DOHH2 (cell line): Measurements from ENCODE around the gene ITGB8.
"Not testable (repeated sequence)": the region's sequence is repeated elsewhere in the genome, so short reads cannot be mapped to it uniquely, and the experiment has no call there.

Experiments
- H3F3A ChIP-seq: fragments of 200-600 bp; sonication (generic), shearing (Covaris generic); 2 replicates; pipeline ENCODE4 v1.6.0; 2016; ENCODE audit warnings: antibody characterized with exemption, mild to moderate bottlenecking; ENCODE audit not compliant: control insufficient read depth, insufficient read depth
- H3K27ac ChIP-seq: fragments of 200-600 bp; sonication (generic); 2 replicates; pipeline ENCODE4 v1.5.1; 2014; ENCODE audit warnings: low read depth, mild to moderate bottlenecking, low read length, moderate library complexity
- H3K27me3 ChIP-seq: fragments of 200-600 bp; sonication (generic); 2 replicates; pipeline ENCODE4 v1.6.1; 2014; ENCODE audit warnings: mild to moderate bottlenecking, low read length, mixed read lengths; ENCODE audit not compliant: control insufficient read depth
- H3K36me3 ChIP-seq: fragments of 200-600 bp; sonication (generic); 2 replicates; pipeline ENCODE4 v1.6.1; 2014; ENCODE audit warnings: mild to moderate bottlenecking, low read length, moderate library complexity, mixed read lengths; ENCODE audit not compliant: control insufficient read depth
- H3K4me1 ChIP-seq: fragments of 200-600 bp; sonication (generic); 2 replicates; pipeline ENCODE4 v1.6.1; 2014; ENCODE audit warnings: mild to moderate bottlenecking, low read length, mixed read lengths; ENCODE audit not compliant: control insufficient read depth
- H3K4me2 ChIP-seq: fragments of 200-600 bp; sonication (generic); 2 replicates; pipeline ENCODE4 v1.6.0; 2014; ENCODE audit warnings: mild to moderate bottlenecking, low read length, moderate library complexity
- H3K4me3 ChIP-seq: fragments of 200-600 bp; sonication (generic); 2 replicates; pipeline ENCODE4 v1.5.1; 2014; ENCODE audit warnings: mild to moderate bottlenecking, low read length, mixed read lengths
- H3K79me2 ChIP-seq: fragments of 200-600 bp; sonication (generic); 2 replicates; pipeline ENCODE4 v1.6.1; 2014; ENCODE audit warnings: mild to moderate bottlenecking, low read length, mixed read lengths; ENCODE audit not compliant: control insufficient read depth
- H3K9me2 ChIP-seq: fragments of 200-600 bp; sonication (generic); replicated peaks from 2 replicates; pipeline ENCODE4 v1.6.1; 2014; ENCODE audit warnings: mild to moderate bottlenecking, low read length, mixed read lengths; ENCODE audit not compliant: control insufficient read depth
- H3K9me3 ChIP-seq: fragments of 200-600 bp; sonication (generic); 2 replicates; pipeline ENCODE4 v1.6.1; 2014; ENCODE audit warnings: antibody characterized with exemption, low read length, mixed read lengths; ENCODE audit not compliant: control insufficient read depth, insufficient read depth
- H4K20me1 ChIP-seq: fragments of 200-600 bp; sonication (generic); 2 replicates; pipeline ENCODE4 v1.6.0; 2014; ENCODE audit warnings: low read depth, mild to moderate bottlenecking, antibody characterized with exemption, low read length, moderate library complexity; ENCODE audit not compliant: control insufficient read depth, insufficient read depth
- EZH2phosphoT487 ChIP-seq: fragments of 200-600 bp; sonication (generic); IDR thresholded peaks from 2 replicates; pipeline ENCODE4 v1.6.1; 2017; ENCODE audit warnings: borderline replicate concordance, mild to moderate bottlenecking, antibody characterized with exemption, low read length, moderate library complexity, mixed read lengths
- TF ChIP-seq, protein P1 (sequence below): fragments of 200-600 bp; sonication (generic); IDR thresholded peaks from one replicate; pipeline ENCODE4 v1.5.1; 2014; ENCODE audit warnings: antibody characterized with exemption, mild to moderate bottlenecking, low read depth, low read length; ENCODE audit not compliant: poor library complexity, severe bottlenecking

Gene ITGB8

GRCh38 chr7:20299145-20299544 lies 31.6 kb upstream of the ITGB8 start:
- H3K79me2 ChIP-seq = no peaks in the 10 kb centered on the region
- no peaks in the 10 kb centered on the region for H4K20me1 ChIP-seq
- no peaks in the 10 kb centered on the region for H3K27me3 ChIP-seq
- no peak overlapping the region for H3K4me2 ChIP-seq
- no peaks in the 10 kb centered on the region for H3K36me3 ChIP-seq
- no peak overlapping the region for H3K27ac ChIP-seq
- no peaks in the 10 kb centered on the region for H3K9me2 ChIP-seq
- no peaks in the 10 kb centered on the region for H3F3A ChIP-seq
- H3K4me1 ChIP-seq = peaks cover 4% of the 10 kb centered on the region
- peaks cover 4% of the 10 kb centered on the region; the same call in 1 of the 2 replicates for H3K9me3 ChIP-seq
- no peak for TF ChIP-seq EZH2phosphoT487
- TF ChIP-seq, protein P1, sequence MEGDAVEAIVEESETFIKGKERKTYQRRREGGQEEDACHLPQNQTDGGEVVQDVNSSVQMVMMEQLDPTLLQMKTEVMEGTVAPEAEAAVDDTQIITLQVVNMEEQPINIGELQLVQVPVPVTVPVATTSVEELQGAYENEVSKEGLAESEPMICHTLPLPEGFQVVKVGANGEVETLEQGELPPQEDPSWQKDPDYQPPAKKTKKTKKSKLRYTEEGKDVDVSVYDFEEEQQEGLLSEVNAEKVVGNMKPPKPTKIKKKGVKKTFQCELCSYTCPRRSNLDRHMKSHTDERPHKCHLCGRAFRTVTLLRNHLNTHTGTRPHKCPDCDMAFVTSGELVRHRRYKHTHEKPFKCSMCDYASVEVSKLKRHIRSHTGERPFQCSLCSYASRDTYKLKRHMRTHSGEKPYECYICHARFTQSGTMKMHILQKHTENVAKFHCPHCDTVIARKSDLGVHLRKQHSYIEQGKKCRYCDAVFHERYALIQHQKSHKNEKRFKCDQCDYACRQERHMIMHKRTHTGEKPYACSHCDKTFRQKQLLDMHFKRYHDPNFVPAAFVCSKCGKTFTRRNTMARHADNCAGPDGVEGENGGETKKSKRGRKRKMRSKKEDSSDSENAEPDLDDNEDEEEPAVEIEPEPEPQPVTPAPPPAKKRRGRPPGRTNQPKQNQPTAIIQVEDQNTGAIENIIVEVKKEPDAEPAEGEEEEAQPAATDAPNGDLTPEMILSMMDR = no peak
- no peak overlapping the region for H3K4me3 ChIP-seq

- H3K4me2 ChIP-seq = no peak overlapping the region
- no peaks in the 10 kb centered on the region for H3K27me3 ChIP-seq
- H3K9me3 ChIP-seq = peaks cover 3% of the 10 kb centered on the region; the same call in 1 of the 2 replicates
- no peaks in the 10 kb centered on the region for H3F3A ChIP-seq
- no peak overlapping the region for H3K4me3 ChIP-seq
- TF ChIP-seq, protein P1 = no peak
- TF ChIP-seq EZH2phosphoT487 = no peak
- no peak overlapping the region for H3K27ac ChIP-seq
- H3K9me2 ChIP-seq = no peaks in the 10 kb centered on the region
- H3K79me2 ChIP-seq = no peaks in the 10 kb centered on the region
- H3K4me1 ChIP-seq = peaks cover 10% of the 10 kb centered on the region
- no peaks in the 10 kb centered on the region for H4K20me1 ChIP-seq
- H3K36me3 ChIP-seq = no peaks in the 10 kb centered on the region
Observed at GRCh38 chr7:20299647-20300312, 30.9 kb upstream of the ITGB8 start.

- H3K79me2 ChIP-seq = no peaks in the 10 kb centered on the region
- TF ChIP-seq EZH2phosphoT487 = no peak
- TF ChIP-seq, protein P1 = no peak
- no peaks in the 10 kb centered on the region for H3K27me3 ChIP-seq
- no peak overlapping the region for H3K4me2 ChIP-seq
- peaks cover 27% of the 10 kb centered on the region for H3K4me1 ChIP-seq
- no peaks in the 10 kb centered on the region for H3K9me2 ChIP-seq
- no peaks in the 10 kb centered on the region for H3F3A ChIP-seq
- H3K36me3 ChIP-seq = no peaks in the 10 kb centered on the region
- no peak overlapping the region for H3K4me3 ChIP-seq
- H3K9me3 ChIP-seq = no peaks in the 10 kb centered on the region
- H4K20me1 ChIP-seq = no peaks in the 10 kb centered on the region
- H3K27ac ChIP-seq = no peak overlapping the region
Observed at GRCh38 chr7:20301311-20301939, 29.3 kb upstream of the ITGB8 start.

DNA sequence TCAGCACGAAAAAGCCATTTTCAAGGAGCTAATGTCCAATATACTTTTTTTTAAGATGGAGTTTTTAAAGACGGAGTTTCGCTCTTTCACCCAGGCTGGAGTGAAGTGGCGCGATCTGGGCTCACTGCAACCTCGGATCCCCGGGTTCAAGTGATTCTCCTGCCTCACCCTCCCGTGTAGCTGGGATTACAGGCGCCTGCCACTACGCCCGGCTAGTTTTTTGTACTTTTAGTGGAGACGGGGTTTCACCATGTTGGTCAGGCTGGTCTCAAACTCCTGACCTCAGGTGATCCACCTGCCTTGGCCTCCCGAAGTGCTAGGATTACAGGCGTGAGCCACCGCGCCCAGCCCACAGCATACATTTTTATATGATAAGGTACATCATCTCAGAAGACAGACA lies 28.4 kb upstream of the ITGB8 start:
- not testable (repeated sequence) for H3K9me3 ChIP-seq, H3K9me2 ChIP-seq, H3K4me2 ChIP-seq, H3K27ac ChIP-seq, H3F3A ChIP-seq, H3K79me2 ChIP-seq, H4K20me1 ChIP-seq, H3K4me3 ChIP-seq, H3K27me3 ChIP-seq, H3K36me3 ChIP-seq
- peaks cover 35% of the 10 kb centered on the region for H3K4me1 ChIP-seq
